Stimulated activated CD8-positive, alpha-beta memory T cell treated with anti-CD3 and anti-CD28 coated beads, Interleukin-4, amount 100 ng/mL, for 24 hours (primary cell): ENCODE results near the gene AHNAK2.

Experiments used
- DNase-seq: peaks from one replicate; pipeline ENCODE4 v3.0.0-alpha.2; 2020; ENCODE audit warnings: low read depth

AHNAK2 gene

DNA sequence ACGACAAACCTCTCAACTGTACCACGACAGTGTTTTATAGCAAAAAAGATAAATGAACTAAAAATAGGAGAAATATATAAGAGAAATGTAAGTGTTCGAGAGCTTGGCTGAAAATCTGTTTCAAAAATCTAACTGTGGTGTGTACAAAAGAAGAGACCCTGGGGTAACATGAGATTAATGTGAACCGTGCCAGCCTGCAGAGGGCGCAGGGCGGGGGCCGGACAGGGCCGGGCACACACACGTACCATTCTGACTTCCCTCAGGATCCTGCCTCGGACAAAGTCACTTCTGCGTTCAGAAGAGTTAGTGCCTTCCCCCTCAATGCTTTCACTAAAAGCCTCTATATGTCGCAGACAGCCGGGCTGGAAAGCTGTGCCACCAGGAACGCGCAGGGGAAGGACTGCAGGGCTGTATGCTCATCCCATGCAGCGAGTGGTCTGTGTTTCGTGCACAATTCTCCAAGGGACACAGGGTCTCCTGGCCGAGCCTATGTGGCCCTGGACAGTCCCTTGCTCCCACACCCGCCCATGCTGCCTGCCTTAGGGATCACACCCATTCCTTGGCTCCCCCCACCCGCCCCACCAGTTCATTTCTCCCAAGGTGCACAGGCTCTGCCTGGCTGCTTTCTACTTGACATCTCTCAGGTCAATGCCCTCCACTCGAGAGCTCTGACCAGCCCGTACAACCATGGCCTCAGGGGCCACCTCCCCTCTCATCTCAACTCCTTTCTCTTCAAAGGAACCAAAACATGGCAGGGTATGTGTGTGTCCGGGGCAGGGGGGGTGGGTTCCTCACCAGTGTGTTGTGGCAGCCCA lies 34.2 kb upstream of the AHNAK2 start:
- no peak for DNase-seq

DNA sequence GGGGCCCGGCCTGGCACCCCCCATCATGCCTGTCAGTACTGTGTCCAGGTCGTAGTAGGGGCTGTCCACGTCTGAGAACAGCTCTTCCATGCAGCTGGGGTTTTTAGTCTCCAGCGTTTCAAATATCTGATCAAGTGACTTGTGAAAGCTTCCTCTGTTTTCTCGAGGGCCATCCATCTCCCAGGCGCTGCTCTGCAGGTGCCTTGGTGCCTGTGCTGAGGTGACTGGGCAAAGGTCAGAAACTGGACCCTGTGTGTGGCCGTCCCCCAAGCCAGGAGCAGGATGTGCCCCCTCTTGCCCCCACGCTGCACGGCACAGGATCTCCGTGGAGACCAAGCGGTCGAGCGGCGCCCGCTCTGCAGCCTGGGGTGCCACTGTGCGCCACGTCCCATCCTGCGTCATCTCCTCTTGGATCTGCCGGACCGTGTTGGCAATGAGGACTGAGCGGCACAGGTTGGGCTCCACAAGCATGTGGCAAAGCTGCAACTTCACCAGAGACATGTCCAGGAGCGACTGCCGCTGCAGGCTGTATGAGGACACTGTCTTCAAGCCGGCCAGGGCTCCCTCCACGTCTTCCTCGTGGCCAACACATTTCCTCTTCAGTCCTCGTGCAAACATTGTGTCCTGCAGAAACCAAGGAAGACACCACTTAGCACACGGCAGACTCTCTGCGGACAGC lies 33.3 kb upstream of the AHNAK2 start:
- no peak for DNase-seq

DNA sequence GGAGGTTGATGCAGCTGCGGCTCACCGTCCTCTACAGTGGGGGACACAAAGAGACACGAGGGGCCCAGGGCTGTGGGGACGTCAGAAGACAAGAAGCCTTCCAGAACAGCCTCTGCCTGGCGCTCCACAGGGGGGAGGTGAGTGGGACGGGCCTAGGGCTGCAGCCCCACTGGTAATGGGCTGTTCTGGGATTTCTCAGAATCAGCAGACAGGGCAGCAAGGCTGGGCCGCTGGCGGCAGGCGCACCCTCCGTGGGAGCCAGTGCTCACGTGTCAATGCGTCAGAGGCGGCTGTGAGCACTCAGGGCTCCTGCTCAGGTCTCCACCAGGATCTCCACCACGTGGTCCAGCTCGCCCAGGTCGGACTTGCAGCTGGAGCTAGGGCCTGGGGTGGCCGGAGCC lies 32.7 kb upstream of the AHNAK2 start:
- DNase-seq: no peak

DNA sequence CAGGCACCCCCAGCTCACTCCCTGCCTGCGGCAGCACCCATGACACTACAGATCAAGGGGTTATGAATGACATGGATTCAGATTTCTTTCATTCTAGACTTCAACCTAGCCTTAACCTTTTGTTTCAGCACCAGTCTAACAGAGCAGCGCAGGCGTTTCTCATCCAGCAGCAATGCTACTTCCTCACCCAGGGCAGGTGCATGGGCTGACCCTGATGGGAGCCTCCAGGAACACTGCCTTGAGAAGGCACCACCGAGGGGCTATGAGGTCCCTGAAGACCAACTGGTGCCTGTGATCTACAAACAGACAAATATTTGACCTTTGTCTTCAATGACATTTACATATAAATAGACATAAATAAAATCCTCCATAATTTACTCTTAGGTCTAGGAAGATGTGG lies 31.9 kb upstream of the AHNAK2 start:
- no peak for DNase-seq

DNA sequence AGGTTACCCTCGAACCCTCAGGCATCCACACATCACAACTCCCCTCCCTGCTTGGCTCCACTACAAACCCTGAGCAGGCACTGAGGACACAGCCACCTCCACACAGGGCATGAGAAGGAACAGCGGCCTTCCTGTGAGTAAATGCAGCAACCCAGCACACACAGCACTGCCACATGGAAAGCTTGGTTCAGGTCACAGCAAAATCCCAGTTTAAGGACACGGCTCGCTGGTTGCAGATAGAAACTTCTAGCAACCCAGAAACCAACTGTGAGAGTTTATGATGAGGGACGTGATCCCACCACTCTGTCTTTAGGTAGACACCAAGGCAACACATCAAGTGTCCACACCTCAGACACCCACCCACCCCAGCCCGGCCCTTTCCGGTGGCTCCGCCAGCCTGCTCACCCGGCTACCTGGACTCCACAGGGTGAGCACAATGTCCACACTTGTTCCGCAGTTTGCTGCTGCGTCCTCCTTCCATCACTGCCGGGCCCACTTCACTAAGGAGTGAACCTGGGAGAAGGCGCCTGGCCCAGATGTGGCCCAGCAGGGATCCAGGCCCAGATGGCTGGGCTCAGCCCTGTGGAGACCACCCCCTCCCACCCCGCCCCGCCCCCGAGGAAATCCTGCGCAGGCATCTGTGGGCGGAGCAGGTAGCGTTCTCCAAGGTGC lies 29.6 kb upstream of the AHNAK2 start:
- no peak for DNase-seq

DNA sequence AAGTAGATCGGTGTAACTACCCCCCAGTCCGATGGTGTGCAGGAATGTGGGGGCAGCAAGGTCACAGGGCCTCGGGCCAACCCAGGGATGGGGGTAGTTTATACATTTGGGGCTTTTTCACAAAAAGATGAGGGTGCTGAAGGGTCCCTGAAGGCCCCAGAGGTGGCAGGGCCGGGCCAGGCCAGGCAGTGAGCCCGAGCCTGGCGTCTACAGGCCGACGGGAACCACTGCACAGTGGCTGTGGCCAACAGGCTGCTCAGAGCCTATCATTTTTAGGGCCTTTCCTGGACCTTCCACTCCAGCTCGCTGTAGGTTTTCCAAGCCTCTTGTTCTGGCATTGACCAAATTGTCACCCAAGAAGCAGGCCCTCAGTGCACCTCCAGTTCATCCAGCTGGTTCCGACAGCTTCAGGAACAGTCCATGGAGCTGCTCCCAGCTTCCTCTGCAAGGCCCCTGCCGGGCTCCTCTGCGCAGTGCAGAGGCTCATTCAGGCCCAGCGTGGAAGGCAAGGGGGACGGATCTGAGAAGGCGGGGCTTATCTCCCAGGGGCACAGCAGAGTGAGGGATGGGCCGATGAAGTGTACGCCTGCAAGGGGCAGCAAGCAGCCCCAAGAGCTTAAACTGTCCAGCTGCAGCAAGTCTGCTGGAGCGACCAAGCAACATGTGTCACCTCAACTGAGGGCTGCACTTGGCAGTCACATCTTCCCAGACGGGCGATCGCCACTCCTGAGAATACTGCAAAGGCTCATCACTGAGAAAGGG lies 28.8 kb upstream of the AHNAK2 start:
- DNase-seq: no peak

DNA sequence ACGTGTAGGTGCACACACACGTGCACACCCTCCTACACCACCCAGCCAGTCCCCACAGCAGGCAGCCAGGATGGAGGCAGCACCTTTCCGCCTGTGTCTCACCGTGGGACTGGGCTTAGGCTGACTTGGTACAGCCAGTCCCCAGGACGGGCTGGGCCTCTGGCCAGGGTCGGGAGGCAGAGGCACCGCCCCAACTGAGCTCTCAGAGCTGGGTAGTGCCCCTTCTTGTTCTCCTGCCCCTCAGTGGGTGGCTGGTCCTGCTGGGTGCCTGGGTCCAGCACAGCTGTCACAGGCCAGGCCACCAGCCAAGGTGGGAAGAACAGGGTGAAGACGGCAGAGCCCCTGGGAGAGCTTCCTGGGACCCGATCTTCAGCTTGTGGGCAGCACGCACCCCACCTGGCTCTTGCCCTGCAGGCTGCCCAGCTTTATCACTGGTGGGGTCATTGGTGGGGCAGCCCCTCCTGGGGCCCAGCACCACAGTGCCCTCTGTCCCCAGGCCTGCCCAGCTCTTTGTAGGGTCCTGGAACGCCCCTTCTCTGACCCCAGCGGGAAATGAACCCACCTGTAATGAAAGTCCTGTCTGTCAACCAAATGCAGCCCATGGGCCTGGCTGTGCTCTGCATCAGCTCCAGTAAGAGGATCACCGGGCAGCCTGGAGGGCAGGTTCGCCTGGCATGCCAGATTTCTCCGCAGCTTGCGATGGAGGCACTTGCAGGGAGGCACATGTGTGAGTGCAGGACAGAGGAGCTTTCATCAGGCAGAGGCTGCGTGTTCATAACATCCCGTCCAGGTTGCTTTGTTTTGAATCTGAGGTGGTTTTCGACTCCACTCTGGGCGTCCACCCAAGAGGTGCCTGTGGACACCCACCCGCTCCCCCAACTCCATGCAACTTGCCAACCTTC lies 28.0 kb upstream of the AHNAK2 start:
- DNase-seq: no peak

DNA sequence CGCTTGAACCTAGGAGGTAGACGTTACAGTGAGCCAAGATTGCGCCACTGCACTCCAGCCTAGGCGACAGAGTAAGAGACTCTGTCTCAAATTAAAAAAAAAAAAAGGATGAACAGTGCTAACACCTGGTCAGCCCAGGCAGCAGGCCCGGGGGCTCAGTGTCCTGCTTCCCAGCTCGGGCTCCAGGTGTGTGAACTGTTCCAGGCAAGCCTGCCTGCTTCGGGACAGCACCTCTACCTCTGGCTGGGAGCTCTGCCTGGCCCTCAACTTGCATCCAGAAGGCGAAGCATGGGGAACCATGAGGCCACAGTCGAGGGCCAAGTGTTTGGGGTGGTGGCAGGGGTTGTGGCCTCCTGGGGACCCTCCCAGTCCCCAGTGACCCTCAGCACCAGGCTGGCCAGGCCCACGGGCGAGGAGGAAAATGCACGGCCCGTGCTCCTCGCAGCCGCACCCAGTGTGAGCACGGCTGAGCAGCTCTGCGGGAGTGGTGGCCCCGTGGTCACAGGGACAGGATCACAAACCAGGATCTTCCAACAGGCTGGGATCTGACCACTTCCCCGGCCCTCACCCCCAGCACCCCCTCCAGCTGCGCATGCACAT lies 27.3 kb upstream of the AHNAK2 start:
- no peak for DNase-seq

DNA sequence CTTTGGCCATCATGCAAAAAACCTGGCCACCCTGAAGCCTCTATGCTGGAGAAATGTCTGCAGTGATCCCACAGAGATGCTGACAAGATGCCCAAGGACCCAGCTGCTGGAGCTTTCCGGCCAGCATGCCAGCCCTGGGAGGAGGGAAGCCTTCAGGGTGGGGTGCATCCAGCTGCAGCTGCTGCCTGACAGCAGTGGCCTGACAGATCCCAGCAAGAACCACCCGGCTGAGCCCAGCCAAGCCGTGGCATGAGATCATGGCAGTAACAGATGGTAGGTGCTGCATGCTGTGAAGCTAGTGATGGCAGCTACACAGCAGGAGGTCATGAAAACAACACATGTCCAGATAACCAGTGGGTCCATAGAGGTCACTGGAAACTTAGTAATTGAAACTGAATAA lies 21.2 kb upstream of the AHNAK2 start:
- DNase-seq: no peak

DNA sequence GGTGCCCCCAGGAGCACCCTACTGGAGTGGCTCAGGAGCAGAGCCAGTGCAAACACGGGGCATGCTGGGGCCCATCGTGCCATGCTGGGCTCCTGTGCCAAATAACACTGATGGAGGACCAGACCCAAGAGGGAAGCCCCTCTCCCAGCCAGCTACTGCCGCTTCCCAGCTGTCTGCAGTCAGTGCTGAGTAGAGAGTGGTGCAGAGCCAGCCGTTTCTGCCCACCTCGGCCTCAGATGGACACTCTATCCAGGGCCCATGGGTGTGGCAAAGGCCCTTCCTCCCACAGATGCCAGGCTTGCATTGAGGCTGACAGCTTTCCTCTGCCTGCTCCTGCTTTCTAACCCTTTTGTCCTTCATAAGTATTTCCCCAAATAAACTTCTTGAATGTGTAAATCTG lies 20.6 kb upstream of the AHNAK2 start:
- no peak for DNase-seq

DNA sequence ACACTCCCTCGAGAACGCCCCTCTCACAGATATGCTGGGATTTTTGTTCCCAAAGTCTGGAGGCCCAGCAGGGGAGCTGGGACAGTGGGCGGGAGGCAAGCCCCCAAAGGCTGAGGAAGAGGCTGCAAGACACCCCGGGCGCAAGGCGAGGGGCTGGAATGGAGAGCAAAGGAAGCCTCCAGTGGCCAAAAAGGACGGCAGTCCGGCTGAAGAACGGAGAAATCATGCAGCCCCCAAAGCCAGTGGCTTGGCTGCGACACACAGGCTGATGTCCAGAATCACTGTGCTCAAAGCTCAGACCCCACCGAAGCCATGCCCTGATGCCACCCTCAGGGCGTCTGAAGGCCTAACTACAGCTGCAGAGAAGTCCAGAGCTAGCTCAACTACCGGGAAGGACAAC lies 18.3 kb upstream of the AHNAK2 start:
- DNase-seq: no peak

DNA sequence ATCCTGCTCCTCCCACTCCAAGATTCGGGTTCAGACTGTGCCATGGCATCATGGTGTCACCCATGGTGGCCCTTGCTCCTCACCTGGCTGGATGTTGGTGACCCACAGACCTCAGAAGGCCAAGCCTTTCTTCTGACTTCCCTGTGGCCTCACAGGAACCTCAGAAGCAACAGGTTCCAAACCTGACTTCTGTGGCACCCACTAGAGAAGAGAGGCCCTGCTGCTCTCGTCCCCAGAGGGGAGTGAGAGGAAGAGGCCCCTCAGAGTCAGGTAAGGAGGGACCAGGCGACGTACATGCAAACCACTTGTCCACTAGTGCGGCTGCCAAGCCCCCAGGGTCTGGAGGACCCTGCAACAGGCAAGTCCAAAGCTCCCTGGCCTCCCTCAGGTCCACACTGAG lies 17.9 kb upstream of the AHNAK2 start:
- DNase-seq: no peak

DNA sequence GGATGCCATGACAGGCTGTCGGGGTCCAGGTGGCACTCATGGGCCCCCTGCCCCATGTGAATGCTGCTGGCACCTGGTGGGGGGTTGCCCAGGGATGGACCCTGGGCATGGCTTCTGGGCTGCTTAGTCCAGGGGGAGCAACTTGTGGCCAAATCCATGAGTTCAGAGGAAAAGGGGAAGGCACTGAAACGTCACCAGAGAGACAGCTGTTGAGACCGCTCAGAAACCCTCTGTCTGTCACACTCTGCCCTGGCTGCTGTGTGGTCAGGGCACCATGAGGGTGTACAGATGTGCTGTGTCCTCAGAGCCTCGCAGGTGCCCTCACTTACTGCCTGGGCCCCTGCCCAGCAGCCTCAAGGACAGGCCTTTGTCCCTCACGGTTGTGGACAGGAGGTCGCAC lies 16.8 kb upstream of the AHNAK2 start:
- DNase-seq: no peak

DNA sequence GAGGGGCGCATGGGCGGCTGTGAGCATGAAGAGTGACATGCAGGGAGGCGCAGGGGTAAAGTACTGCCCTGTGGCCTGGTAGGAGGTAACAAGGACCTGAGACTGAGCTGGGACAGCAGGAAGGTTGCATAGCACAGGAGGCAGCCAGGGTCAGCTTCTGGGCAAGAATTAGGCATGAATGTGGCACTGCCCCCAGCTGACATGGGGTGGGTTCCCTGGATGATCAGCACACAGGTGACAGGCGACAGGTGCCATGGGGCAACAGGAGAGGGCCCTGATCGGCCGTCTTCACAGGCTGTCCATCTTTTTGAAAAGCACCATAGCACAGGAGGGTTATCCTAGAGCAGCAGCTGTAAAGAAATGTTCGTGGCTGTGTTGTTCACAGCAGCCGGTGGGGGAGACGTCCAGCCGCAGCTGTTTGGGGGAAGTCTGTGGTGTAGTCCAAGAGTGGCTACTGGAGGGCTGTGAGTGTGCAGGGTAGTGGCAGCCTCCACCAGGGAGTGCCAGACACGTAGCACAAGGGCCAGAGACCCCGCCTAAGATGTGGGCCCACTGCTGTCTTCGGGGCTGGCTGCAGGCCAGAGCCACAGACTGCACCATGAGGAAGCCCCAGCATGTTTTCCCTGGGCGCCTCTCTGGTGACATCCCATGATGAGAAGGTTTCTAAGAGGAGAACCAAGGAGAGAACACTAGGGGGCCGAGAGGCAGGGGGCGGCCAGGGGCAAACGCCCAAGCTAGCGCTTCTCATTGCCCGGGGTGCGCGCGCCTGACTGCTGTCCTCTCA lies 15.8 kb upstream of the AHNAK2 start:
- no peak for DNase-seq

DNA sequence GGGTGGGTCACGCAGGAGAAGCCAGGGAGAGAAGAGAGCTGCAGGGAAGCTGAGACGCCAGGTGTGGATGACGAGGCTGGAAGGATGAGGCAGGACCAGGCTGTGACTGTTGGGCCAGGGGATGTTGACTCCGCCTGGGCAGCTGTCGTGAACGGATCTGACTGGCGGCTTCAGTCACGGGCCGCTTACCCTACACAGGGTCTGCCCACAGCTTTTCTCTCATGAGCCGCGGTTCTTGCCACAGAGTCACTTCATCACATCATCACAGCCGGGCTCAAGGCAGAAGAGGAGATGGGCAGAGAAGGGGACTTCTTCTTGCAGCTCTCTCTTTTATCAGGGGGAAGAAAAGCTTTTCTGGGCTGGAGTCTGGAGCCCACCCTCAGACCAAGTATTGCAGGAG lies 15.1 kb upstream of the AHNAK2 start:
- DNase-seq: no peak

DNA sequence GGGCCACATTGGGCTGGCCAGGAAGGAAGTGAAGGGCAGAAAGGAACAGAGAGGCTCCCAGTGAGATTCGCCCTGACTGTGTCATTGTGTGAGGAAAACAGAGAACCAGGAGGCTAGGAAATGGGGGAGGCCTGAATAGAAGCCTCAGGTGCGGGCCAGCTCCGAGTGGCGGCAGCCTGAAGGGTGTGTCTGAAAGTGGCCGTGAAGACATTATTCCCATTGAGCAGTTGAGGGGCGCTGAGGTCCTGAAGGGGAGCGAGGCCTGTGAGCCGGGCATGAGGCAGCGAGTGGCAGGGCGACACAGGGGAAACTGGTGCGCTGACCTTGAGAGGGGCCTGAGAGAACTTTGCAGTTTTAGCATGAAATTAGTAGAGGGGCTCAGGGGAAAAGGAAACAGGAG lies 14.3 kb upstream of the AHNAK2 start:
- DNase-seq: no peak

DNA sequence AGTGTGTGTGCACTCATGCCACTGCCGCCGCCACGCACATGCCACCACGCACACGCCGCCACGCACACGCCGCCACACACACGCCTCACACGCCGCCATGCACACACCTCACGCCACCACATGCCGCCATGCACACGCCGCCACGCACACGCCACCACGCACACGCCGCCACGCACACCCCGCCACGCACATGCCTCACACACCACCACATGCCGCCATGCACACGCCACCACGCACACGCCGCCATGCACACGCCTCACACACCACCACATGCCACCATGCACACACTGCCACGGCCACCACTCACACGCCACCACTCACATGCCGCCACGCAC lies 13.7 kb upstream of the AHNAK2 start:
- no peak for DNase-seq

DNA sequence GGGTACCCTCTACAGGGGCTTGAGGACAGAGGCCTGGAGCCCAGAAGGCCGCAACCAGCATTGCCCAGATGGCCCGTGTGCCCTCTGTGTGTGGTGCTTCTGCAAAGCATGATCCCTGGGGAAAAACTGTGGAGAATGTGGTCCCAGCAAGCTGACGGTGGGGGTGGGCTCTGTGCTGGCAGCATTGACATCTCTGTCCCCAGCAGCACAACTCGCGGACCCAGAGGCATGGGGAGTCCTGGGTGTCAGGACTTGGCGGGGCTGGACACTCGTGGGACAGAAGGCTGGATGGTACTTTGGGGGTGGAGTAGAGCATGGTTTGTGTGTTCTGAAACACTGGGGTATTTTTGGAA lies 11.8 kb upstream of the AHNAK2 start:
- DNase-seq: no peak

DNA sequence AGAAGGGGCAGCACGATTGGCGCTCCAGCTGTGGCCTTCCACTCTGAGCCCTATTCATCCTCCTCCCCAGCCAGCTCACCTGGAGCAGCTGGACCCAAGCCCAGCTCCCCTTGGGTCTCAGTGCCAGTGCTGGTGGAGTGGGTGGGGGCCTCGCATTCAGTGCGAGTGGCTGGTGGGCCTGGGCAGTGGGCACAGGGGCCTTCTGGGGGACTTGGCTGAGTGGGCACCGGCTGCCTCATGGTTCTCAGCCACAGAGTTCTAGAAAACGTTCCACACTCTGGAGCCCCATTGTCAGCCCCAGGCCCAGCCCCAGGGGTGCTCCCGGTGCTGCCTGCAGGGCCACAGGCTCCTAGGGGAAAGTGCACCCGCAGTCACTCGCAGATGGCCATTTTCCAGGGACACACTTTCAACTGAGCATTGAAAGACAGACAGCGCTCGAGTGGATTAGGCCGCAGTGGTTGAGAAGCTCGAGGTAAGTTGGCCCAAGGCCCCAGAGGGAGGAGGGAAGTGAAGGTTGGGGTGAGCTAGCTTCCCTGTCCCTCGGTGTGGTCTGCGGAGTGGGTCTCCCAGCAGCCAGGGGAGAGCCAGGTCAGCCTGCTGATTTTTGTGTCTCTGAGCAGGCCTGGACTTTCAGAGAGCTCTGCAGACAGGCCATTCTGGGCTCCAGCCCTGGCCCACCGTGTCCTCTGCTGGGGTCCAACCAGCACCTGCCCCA lies 11.2 kb upstream of the AHNAK2 start:
- no peak for DNase-seq
